ENCODE data around the gene RHOBTB1.

RHOBTB1 gene

DNA sequence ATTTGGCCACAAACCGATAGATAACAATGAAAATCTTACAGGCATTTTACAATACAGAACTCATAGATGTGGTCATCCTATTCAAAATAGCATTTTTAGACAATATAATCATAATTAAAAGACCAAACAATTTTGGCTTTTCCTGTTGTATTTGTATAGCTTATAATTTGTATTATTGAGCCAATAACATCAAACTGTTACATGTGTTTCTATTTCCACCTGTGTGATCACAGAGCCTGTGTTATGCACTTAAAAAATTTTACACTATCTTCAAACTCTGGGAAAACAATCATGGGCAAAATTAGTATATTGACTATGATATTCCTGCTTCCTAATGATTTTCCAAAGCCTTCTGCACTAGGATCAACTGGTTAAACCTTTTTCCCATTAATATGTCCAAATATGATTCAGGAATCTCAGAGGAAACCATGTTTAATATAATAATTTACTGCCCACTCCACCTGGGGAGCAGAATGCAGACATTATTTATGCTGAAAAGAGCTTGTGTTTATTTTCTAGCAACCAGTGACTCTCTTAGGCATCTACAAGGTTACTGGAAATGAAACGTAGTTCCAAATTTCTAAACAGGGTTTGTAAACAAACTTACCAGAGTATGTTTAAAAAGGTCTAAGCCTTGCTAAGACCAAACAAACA is 1.7 kb downstream of the RHOBTB1 start:
- no peak for DNase-seq (ENCODE audit: low read depth in 2 of 2)

DNA sequence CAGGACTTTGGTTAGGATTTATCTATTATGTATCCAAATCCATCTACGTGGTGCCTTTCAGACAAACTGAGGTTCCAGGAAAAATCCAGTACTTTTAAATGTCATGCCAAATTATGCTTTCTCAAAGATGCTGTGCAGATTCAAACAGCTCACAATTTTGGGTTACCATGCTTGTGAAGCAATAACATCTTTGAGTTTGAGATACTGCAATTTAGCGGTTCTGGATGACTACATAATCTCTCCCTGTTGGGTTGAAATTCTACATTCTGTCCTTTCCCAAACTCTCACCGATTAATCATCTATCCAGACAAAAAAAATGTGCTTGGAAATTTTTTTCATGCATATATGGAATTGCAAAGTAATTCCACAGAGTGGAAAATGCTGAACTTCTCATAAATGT is 3.5 kb downstream of the RHOBTB1 start:
- DNase-seq (ENCODE audit: low read depth in 2 of 2): no peak

DNA sequence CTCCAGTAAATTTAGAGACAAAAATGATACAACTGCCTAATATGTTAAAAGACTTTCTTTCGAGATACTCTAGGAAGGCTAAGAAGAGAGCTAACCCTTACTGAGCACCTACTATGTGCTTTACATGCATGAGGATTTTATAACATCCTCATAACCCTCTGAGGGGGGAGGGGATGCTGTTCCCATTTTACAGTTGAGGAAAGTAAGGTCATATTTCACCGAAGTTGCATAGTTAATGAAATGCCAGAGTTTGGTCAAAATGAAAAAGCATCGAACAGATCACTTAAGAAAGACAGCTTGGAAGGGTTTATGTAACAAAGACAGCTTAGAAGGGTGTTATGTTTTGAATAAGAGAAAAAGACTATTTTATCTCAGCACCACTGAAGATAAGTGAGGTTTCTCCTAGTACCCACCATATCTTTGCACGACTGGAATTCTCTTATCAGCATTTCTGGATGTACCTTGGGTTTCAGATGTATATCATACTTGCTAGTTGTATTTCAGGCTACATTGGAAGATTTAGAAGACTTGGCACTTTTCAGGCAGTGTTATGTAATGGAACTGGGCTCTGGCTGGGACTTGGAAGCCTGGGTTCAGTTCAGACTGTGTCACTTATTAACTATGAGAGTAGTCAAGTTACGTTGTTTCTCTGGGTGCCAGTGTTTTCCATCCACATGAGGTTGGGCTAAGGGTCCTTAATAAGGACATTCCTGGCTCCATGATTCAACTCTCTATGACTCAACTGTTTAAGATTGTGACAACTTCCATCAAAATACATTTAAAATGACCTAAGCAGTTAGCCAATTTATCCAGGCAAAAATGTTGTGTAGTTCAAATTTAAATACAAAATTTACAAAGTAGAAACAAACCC is 6.0 kb downstream of the RHOBTB1 start:
- DNase-seq (ENCODE audit: low read depth in 2 of 2): no peak

DNA sequence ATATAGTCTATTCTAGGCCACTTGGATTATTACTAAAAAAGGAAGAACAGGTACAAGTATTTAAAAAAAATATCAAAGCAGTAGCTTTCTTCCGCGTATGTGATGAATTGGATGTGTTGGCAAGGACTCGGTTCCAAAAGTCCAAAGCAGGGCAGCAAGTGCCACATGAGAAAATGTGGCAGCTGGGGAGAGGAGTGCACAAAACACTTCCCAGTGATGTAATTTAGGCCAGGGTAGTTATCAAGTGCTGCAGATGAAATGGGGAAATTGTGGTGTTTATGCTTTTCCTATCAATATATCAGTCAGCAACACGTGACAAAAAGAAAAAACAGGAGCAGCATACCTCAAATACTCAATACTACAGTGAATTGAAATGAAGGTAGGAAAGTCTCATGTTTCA is 7.0 kb downstream of the RHOBTB1 start:
- DNase-seq (ENCODE audit: low read depth in 2 of 2): no peak

- DNase-seq (ENCODE audit: low read depth in 2 of 2): no peak
Observed at GRCh38 chr10:60934215-60935175, 9.5 kb downstream of the RHOBTB1 start.

- no peak for DNase-seq (ENCODE audit: low read depth in 2 of 2)
Observed at GRCh38 chr10:60932756-60933155, 11.2 kb downstream of the RHOBTB1 start.

DNA sequence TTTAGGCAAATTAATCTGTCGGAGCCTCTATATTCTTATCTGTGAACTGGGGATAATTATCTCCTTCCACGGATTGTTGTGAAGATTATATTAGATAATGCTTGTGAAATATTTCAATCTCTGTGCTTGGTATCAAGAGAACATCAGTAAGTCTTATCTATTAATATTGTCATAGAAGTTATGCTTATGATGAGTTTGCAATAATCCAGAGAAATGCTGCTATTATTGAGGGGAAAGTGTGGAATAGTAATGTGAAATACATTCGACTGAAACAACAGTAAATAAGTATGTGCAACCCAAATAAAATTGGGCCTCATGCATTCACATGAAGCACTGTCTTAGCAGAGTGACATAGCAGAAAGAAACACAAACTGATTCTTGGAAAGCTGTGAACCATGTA is 13.7 kb downstream of the RHOBTB1 start:
- DNase-seq (ENCODE audit: low read depth in 2 of 2): no peak

DNA sequence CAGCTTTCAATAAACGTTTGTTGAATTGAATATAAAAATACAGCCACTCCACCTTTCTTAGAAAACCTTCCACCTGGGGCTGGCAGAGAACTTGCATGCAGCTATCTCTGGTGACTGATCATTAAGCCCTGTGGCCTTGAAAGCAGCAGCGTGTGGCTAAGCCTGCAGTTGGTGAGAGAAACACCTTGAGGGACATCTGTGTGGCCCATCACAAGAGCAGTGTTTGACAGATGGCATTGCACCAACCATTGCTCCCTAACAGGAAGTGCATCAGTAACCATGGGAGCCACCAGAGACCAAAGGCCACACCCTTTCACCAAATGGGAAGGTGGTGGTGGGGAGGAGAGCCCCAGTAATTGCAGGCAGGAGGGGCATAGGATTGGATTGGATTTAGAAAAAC is 22.4 kb downstream of the RHOBTB1 start:
- DNase-seq (ENCODE audit: low read depth in 2 of 2): no peak

DNA sequence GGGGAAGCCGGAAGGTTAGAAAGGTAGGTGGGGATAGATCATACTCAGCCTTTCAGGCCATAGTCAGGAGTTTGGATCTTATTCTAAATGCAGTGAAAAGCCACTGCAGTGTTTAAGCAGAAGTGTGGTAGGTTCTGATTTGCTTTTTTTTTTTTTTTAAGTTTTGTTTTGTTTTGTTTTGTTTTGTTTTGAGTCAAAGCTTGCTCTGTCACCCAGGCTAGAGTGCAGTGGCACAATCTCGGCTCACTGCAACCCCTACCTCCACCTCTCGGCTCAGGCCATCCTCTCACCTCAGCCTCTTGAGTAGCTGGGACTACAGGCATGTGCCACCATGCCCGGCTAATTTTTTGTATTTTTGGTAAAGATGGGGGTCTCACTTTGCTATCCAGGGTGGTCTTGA is 23.5 kb downstream of the RHOBTB1 start:
- DNase-seq (ENCODE audit: low read depth in 2 of 2): no peak

DNA sequence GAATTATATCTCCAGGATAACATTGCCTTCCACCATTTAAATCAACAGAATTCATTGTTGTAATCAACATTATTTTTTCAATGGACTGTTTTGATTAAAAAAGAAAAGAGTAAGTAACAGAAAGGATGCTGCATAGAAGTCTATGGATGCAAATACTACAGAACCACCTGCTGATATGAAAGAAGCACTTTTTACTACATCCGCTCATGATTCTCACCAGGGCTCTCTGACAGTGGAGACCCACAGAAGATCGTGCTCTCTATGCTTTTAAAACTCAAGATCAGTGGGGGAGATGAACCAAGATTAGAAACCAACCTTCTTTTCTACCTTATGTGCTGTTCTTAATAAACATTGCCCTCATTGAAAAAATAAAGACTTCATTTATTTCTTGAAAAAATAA is 24.4 kb downstream of the RHOBTB1 start:
- DNase-seq (ENCODE audit: low read depth in 2 of 2): no peak

DNA sequence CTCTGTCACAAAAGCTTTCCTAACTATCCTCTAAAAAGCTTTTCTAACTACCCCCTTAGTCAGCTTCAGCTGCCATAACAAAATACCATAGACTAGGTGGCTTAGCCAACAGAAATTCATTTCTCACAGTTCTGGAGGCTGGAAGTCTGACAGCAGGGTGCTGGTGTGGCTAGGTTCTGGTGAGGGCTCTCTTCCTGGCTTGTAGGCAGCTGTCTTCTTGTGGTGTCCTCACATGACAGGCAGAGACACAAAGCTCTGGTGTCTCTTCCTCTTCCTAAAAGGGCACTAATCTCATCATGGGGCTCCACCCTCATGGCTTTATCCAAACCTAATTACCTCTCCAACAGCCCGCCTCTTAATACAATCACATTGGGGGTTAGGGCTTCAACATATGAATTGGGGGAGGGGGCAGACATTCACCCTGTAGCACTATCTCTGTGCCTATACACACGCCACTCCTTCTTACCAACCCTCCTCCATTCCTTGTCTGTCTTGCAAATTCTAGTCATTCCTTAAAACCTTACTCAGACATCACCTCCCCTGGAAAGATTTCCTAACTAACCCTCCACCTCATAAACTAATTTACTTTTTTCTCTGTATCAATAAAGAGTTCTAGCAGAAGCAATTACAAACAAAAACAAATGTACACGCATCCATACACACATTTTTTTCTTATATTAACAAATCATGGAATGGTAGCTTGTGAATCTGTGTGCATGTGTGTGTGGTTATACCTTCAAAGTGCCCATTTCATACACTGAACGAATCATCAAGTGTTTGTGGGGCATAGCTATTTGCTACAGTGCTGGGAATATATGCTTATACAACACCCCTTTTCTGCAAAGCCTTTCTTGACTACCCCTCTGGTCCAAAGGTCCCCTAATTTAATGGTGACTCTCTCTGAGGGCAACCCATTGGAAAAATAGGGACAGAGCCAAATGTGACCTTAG is 26.4 kb downstream of the RHOBTB1 start:
- DNase-seq (ENCODE audit: low read depth in 2 of 2): no peak

- no peak for DNase-seq (ENCODE audit: low read depth in 2 of 2)
Observed at GRCh38 chr10:60916025-60916424, 28.0 kb downstream of the RHOBTB1 start.

DNA sequence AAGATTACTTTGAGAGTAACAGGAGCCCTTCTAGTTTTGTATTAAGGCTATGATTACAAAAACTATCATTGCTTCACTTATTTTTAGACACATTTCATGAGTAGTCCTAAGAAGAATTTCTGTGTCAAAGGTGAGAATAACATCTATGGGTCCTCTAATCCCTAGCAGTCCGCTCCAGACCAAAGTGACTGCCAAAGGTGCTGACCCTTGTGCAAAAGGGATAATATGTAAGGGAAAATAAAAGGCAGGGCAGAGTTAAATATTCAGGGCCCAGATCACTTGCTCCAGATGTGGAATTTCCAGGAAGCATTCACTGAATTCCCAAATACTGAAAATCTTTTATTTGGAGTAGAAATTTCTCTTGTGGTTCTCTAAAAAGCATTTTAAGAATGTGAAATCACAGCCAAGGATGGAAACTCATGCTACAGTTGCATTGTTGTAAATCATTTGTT is 29.3 kb downstream of the RHOBTB1 start:
- DNase-seq (ENCODE audit: low read depth in 2 of 2): no peak

GRCh38 chr10:60913657-60914056 is 30.3 kb downstream of the RHOBTB1 start:
- DNase-seq (ENCODE audit: low read depth in 2 of 2): no peak

DNA sequence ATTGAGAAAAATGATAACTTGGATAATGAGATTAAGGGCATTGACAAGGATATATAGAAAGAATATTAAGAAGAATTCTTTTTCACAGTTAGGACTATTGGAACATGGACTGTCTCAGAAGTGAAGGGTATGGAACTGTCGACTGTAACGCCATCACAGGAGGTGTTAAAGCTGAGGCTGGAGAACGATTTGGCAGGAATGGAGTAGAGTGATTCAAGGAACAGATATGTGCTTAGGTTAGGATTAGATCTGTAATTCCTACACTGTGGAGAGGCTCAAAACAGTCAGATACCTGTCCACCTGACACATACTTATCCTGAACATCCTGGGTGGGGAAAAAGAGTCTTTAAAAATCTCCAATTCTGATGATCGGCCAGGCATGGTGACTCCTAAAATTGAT is 30.9 kb downstream of the RHOBTB1 start:
- DNase-seq (ENCODE audit: low read depth in 2 of 2): no peak

- DNase-seq (ENCODE audit: low read depth in 2 of 2): no peak
Observed at GRCh38 chr10:60911715-60912114, 32.3 kb downstream of the RHOBTB1 start.

- no peak for DNase-seq (ENCODE audit: low read depth in 2 of 2)
Observed at GRCh38 chr10:60911216-60911615, 32.8 kb downstream of the RHOBTB1 start.

- DNase-seq (ENCODE audit: low read depth in 2 of 2): no peak
Observed at GRCh38 chr10:60910543-60910942, 33.4 kb downstream of the RHOBTB1 start.

DNA sequence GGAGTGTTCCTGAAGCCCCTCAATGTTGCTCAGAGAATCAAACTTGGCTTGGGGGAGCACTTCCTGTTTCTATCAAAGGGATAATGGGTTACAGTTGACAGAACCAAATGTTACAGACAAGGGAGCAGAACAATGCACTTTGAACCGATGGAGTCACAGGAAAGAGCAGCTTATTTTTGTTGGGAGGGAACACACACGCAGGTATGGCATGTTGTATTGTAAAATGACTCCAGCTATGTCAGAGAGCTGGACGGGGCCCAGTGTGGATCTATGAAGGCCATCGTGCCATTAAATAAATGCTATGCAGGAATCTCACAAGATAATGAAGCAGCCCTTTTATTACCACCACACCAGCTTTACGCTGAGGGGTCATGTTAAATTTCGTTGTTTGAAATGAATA is 35.1 kb downstream of the RHOBTB1 start:
- no peak for DNase-seq (ENCODE audit: low read depth in 2 of 2)

DNA sequence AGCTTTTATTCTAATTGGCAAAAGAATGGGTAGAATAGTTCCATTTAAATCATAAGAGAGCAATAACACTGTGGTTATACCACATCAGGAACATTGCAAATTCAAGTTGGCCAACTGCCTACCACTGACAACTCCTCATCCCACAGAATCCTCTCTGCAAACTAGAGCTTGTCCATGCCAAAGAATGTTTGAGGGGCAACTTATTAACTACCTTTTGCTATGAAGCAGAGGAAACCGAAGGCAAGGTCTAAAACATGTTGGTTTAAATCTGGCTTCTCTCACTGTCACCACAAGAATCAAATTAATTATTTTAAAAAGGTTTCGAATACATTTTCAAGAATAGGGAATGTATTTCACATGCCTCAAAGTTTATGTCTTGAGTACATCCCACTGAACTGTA is 36.0 kb downstream of the RHOBTB1 start:
- no peak for DNase-seq (ENCODE audit: low read depth in 2 of 2)

GRCh38 chr10:60907236-60907635 is 36.7 kb downstream of the RHOBTB1 start:
- DNase-seq (ENCODE audit: low read depth in 2 of 2): no peak

Data from stimulated activated CD4-positive, alpha-beta T cell treated with anti-CD3 and anti-CD28 coated beads, Interleukin-1b, Interleukin-23, amount 100 ng/mL, for 1 hour (primary cell).